Lower leg skin (tissue), 4 donors: Measurements from ENCODE around the gene CRYM. TPM values are rescaled to one million over a fixed set of nuclear protein-coding genes. Genes with fewer than 3 reads are reported as not detected.

Experiments used
- DNase-seq, 2 donors: peaks; one replicate each; pipeline ENCODE4 v3.0.0-alpha.2; 2019; ENCODE audit warnings: low spot score in 2 of 2
- H3K4me3 ChIP-seq: fragments of 200-600 bp; sonication (generic); 2 replicates; pipeline ENCODE4 v1.5.1; 2017; ENCODE audit warnings: mild to moderate bottlenecking, low read depth; ENCODE audit not compliant: poor library complexity, severe bottlenecking
- POLR2A ChIP-seq, 2 donors: fragments of 450-650 bp; IDR thresholded peaks; one replicate each; pipeline ENCODE4 v1.6.1; 2016 to 2017; ENCODE audit warnings: antibody characterized with exemption in 2 of 2, mild to moderate bottlenecking in 1 of 2, moderate library complexity in 1 of 2
- WGBS, 2 donors: methylation state at CpG; one replicate each; pipeline ENCODE4 v1.1.5; 2018; 5-methylcytosine and 5-hydroxymethylcytosine counted together
- intact Hi-C: fragments of 100-400 bp; cut with DNase I; formaldehyde crosslinking; loops from one replicate; pipeline ENCODE4 v1.15.0; 2023; ENCODE audit warnings: low total_unique reads
- total RNA-seq, 4 donors: library from RNA; depleted of rRNA; stranded (reverse); fragments of >200 nt; gene quantifications; one replicate each; pipeline ENCODE4 v1.1.0, GENCODE V29; 2016
- TF ChIP-seq, protein P1 (sequence below), 3 donors: fragments of 450-650 bp; IDR thresholded peaks; one replicate each; pipeline ENCODE4 v1.5.1; 2016; ENCODE audit warnings: antibody characterized with exemption in 3 of 3, mild to moderate bottlenecking in 3 of 3, moderate library complexity in 2 of 3

Gene CRYM
- total RNA-seq, 4 donors from 2014 or later: 1.5 to 2.8 (median 2.2) TPM

DNA sequence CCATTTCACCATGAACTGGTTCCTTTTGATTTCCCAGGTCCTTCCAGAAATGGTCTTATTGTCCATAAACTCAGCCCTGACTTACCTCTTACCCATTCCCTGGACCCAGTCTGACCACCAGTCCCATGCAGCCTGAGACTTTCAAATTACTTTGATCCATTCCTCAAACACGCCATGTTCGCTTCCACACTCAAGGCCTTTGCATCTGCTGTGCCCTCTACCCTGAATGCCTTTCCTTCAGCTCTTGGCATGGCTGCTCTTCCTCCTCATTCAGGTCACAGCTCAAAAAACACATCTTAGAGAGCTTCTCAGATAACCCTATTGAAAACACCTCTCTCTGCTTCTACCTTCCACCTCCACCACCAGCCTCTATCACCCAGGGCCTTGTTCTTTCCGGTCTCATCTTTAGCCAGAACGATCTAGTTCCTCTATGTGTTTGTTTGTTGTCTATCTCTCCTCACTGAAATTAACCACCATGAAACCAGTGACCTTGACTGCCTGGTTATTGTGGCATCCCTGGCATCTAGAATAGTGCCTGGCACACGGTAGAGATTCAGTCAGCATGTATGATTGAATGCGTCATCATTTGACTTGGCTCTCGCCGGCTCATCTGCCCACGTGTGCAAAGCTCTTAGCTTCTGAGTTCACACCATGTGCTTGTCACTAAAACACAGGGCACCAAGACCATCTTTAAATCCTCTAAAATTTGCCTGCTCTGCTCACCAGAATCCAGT, 12.8 kb downstream of the CRYM start:
- DNase-seq: no peak
- 60 to 67% methylated on average over 9 of the region's 9 CpGs for WGBS, 2 donors
- no peak overlapping the region for H3K4me3 ChIP-seq
- intact Hi-C loops: no loop called here
- TF ChIP-seq POLR2A (IDR thresholded peaks at IDR 0.05): no peak
- TF ChIP-seq, protein P1, sequence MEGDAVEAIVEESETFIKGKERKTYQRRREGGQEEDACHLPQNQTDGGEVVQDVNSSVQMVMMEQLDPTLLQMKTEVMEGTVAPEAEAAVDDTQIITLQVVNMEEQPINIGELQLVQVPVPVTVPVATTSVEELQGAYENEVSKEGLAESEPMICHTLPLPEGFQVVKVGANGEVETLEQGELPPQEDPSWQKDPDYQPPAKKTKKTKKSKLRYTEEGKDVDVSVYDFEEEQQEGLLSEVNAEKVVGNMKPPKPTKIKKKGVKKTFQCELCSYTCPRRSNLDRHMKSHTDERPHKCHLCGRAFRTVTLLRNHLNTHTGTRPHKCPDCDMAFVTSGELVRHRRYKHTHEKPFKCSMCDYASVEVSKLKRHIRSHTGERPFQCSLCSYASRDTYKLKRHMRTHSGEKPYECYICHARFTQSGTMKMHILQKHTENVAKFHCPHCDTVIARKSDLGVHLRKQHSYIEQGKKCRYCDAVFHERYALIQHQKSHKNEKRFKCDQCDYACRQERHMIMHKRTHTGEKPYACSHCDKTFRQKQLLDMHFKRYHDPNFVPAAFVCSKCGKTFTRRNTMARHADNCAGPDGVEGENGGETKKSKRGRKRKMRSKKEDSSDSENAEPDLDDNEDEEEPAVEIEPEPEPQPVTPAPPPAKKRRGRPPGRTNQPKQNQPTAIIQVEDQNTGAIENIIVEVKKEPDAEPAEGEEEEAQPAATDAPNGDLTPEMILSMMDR (IDR thresholded peaks at IDR 0.05): no peak

DNA sequence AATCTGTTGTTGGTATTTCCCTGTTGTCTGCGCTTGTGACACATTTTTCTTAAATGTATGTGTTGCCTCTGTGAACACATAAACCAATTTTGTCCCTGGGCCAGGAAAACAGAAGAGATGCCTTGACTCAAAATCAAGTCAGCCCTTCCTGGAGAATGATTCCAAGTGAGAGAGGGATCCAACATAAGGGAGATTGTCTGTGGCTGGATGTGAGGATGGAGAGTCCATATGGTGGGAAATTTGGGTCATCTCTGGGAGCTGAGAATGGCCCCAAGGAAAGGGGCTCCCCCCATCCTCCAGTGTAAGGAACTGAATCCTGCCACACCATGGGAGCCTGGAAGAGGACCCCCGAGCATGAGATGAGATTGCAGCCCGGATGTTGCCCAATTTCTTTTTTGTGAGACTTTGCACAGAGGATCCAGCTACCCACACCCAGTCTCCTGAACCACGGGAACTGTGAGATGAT, 13.5 kb downstream of the CRYM start:
- WGBS, 2 donors: 78 to 87% methylated on average over 4 of the region's 4 CpGs
- TF ChIP-seq, protein P1 (IDR thresholded peaks at IDR 0.05): no peak
- TF ChIP-seq POLR2A (IDR thresholded peaks at IDR 0.05): no peak
- DNase-seq: no peak
- intact Hi-C loops: no loop called here
- no peak overlapping the region for H3K4me3 ChIP-seq

DNA sequence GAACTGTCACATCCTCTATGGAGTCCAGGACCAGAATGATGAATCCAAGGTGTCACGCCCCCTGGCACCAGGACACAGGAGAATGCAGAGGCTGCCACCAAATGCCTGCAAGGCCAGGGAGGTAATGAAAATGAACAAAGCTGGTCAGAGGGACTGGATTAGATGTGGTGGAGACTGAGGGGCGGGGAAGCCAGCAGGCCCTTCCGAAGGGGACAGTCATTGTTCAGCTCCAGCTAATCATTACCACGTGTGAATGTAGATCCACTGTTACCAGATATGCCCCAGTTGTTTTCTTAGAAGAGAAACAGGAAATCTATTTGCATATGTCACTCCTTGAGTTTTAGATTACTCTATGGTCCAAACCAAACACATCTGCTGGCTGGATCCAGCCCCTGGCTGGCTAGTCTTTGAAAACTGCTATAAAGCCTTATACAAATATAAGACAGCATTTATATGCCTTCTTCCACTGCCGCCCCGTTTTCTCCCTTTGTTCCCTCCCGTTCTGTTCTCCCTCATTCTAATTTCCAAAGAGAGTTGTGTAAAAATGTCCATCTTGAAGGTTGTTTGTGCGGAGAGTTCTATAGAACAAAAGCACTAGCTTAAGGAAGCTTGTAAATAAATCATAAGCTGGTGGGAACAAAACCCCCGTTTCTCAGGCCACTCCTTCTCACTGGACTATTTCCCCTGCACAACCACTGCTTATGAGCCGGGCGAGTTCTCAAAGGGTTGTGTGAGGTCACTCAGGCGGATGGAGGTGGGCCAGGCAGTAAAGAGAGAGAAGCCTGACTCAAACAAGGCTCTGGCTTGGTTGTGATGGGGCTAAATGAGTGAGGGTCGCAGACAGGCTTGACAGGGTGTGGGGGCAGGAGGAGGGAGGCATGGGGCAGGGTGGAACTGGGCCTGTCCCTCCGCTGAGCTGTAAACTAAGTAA, 14.2 kb downstream of the CRYM start:
- DNase-seq: no peak
- H3K4me3 ChIP-seq: no peak overlapping the region
- no peak for TF ChIP-seq POLR2A (IDR thresholded peaks at IDR 0.05)
- TF ChIP-seq, protein P1 (IDR thresholded peaks at IDR 0.05): no peak
- WGBS, 2 donors: 52 to 62% methylated on average over 14 of the region's 14 CpGs
- intact Hi-C loops: no loop called here

DNA sequence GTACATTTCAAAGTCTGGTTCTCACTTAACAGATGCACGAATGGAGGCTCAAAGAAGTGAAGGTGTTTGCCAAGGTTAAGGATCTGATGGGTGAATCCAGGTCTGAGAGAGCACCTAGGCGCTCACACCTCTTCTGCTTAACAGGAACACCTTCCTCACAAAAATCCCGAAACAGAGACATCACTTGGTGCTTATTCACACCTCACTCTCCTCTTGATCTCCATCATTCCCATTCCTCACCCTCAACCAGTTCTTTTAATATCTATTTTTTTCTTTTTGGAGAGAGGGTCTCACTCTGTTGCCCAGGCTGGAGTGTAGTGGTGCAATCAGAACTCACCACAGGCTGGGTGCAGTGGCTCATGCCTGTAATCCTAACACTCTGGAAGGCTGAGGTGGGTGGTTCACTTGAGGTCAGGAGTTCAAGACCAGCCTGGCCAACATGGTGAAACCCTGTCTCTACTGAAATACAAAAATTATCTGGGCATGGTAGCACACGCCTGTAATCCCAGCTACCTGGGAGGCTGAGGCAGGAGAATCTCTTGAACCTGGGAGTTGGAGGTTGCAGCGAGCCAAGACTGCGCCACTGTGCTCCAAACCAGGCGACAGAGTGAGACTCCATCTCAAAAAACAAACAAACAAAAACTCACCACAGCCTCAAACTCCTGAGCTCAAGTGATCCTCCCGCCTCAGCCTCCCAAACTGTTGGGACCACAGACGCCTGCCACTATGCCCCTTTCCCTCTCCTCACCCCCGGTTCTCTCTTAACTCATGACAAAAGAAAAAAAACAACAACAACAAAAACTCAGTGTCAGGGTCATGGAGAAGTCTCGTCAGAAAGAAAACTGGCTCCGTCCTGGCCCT, 15.1 kb downstream of the CRYM start:
- intact Hi-C loops: no loop called here
- no peak overlapping the region for H3K4me3 ChIP-seq
- TF ChIP-seq, protein P1 (IDR thresholded peaks at IDR 0.05): no peak
- no peak for TF ChIP-seq POLR2A (IDR thresholded peaks at IDR 0.05)
- WGBS, 2 donors: 79 to 81% methylated on average over 12 of the region's 12 CpGs
- no peak for DNase-seq
